HuH-7.5 (cell line): ENCODE measurements around the gene RNF213.
"Not testable (repeated sequence)": the region's sequence is repeated elsewhere in the genome, so short reads cannot be mapped to it uniquely, and the experiment has no call there.

Experiments
- DNase-seq: peaks from one replicate; pipeline ENCODE4 v3.0.0; 2011; ENCODE audit warnings: low spot score

The RNF213 gene

GRCh38 chr17:80395402-80396151 lies 134.9 kb downstream of the RNF213 start:
- DNase-seq, result no peak

GRCh38 chr17:80396157-80397033 lies 135.7 kb downstream of the RNF213 start:
- DNase-seq, result no peak

- no peak for DNase-seq
Measured at GRCh38 chr17:80397034-80397387, 136.4 kb downstream of the RNF213 start.

- no peak for DNase-seq
Measured at GRCh38 chr17:80397686-80398085, 137.0 kb downstream of the RNF213 start.

- DNase-seq, result not testable (repeated sequence)
Measured at GRCh38 chr17:80401086-80401485, 140.4 kb downstream of the RNF213 start.

- DNase-seq, result not testable (repeated sequence)
Measured at GRCh38 chr17:80402102-80402501, 141.4 kb downstream of the RNF213 start.

- no peak for DNase-seq
Measured at GRCh38 chr17:80402959-80403358, 142.3 kb downstream of the RNF213 start.

GRCh38 chr17:80406146-80406545 lies 145.5 kb downstream of the RNF213 start:
- DNase-seq, result no peak

GRCh38 chr17:80407917-80408316 lies 147.3 kb downstream of the RNF213 start:
- DNase-seq, result not testable (repeated sequence)

- DNase-seq, result no peak
Measured at GRCh38 chr17:80408872-80409271, 148.2 kb downstream of the RNF213 start.

GRCh38 chr17:80409626-80410025 lies 149.0 kb downstream of the RNF213 start:
- DNase-seq, result no peak

- DNase-seq, result not testable (repeated sequence)
Measured at GRCh38 chr17:80410441-80411087, 149.9 kb downstream of the RNF213 start.

GRCh38 chr17:80413771-80414507 lies 153.3 kb downstream of the RNF213 start:
- DNase-seq, result no peak

- DNase-seq, result no peak
Measured at GRCh38 chr17:80414508-80414802, 153.8 kb downstream of the RNF213 start.

- peak; percentile 95 for DNase-seq
Measured at GRCh38 chr17:80414803-80415625, 154.4 kb downstream of the RNF213 start, which contains the start of gene ENDOV. Gene ENDOV (plus strand): TSS chr17:80415167. CDS start chr17:80415195, 28 bp downstream.

GRCh38 chr17:80415626-80416137 lies 155.0 kb downstream of the RNF213 start:
- DNase-seq, result no peak

- DNase-seq, result no peak
Measured at GRCh38 chr17:80416260-80416939, 155.7 kb downstream of the RNF213 start.

- DNase-seq, result no peak
Measured at GRCh38 chr17:80416940-80417293, 156.3 kb downstream of the RNF213 start.

GRCh38 chr17:80418589-80418988 lies 157.9 kb downstream of the RNF213 start:
- no peak for DNase-seq

GRCh38 chr17:80419255-80419654 lies 158.6 kb downstream of the RNF213 start:
- peak; percentile 5 for DNase-seq
